NCI-H69 (cell line): ENCODE measurements around the gene DOK7.
"Not testable (repeated sequence)": the region's sequence is repeated elsewhere in the genome, so short reads cannot be mapped to it uniquely, and the experiment has no call there.

ENCODE experiments used
- DNase-seq: peaks from one replicate; lab custom pipeline; 2025; lab: John Stamatoyannopoulos, UW

Gene DOK7

DNA sequence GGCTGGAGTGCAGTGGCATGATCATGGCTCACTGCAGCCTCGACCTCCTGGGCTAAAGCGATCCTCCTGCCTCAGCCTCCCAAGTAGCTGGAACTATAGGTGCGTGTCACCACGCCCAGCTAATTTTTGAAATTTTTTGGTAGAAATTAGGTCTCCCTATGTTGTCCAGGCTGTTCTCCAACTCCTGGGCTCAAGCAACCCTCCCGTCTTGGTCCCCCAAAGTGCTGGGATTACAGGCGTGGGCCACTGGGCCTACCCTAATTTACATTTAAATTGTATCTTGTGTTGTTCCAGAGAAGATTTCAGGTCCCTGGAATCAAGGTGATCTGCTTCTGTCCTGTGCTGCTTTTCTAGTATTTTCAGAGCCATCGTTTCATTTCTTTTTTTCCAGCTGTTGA is 70.3 kb downstream of the DOK7 start:
- DNase-seq: no peak

DNA sequence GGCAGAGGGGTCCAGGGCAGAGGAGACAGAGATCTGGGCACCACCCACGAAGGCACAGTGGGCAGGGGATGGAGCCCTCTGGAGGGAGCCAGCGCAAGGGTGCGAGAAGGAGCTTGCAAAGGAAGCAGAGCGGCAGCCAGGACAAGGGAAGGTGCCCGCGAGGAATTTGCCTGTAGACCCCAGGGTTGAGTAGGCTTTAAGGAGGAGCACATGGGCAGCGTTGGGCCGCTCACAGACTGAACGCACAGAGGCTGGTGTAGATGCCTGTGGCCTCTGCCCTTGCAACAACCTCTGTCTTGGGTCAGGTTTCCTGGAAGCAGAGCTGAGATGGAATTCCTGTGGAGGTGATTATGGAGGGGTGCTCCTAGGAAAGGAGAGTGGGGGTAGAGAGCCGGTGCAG is 72.7 kb downstream of the DOK7 start:
- not testable (repeated sequence) for DNase-seq

DNA sequence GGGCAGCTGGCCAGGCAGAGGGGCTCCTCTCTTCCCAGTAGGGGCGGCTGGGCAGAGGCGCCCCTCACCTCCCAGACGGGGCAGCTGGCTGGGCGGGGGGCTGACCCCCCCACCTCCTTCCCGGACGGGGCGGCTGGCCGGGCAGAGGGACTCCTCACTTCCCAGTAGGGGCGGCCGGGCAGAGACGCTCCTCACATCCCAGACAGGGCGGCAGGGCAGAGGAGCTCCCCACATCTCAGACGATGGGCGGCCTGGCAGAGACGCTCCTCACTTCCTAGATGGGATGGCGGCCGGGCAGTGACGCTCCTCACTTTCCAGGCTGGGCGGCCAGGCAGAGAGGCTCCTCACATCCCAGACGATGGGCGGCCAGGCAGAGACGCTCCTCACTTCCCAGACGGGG is 75.8 kb downstream of the DOK7 start:
- not testable (repeated sequence) for DNase-seq

DNA sequence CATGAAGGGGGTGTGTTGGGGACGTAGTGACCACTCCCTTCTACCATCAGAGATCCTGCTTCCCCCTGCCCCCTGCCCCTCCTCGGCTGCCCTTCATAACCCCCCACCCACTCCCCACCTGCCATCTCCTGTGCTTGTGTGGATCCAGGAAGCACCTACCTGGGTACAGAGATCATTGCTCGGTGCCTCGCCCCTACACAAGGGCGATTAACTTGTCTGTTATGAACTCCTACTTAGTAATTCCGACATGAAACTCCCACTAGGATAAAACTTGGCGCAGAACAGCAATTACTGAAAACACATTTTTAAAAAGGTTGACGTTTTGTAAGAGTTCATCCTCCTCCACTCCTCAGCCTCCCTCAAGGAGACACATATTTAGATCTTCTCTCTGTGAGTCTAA is 80.3 kb downstream of the DOK7 start:
- not testable (repeated sequence) for DNase-seq
